IMR-90 (cell line): Measurements from ENCODE around the gene ZEB2. TPM values are rescaled to one million over a fixed set of nuclear protein-coding genes. Genes with fewer than 3 reads are reported as not detected.

Source experiments
- ATAC-seq: fragments of 200-7000 bp; cut with Tn5 transposase; 2 replicates; pipeline ENCODE4 v1.9.1; 2020; ENCODE audit warnings: low read depth, mild to moderate bottlenecking, moderate library complexity
- BruUV-seq: library from RNA; stranded (reverse); fragments of 400-500 nt; replicated peaks from 2 replicates; lab custom pipeline; 2021; lab: Mats Ljungman, UMichigan
- CTCF ChIA-PET: fragments of 300-600 bp; formaldehyde crosslinking; extraction: SDS; loops from one replicate; lab custom pipeline; 2021; ENCODE audit warnings: antibody characterized with exemption; lab: Yijun Ruan, JAX
- POLR2A ChIA-PET: fragments of 300-600 bp; sonication (Branson Sonifier 250); formaldehyde crosslinking; loops from one replicate; lab custom pipeline; 2022; ENCODE audit warnings: antibody characterized with exemption; ENCODE audit not compliant: unreplicated experiment; lab: Charles Lee
- DNase-seq: peaks from one replicate; pipeline ENCODE4 v3.0.0; 2013
- H2AFZ ChIP-seq: replicated peaks from 2 replicates; pipeline ENCODE3; 2013; ENCODE audit warnings: low read length, mild to moderate bottlenecking; ENCODE audit not compliant: poor library complexity
- H2AK5ac ChIP-seq: 2 replicates; pipeline ENCODE4 v1.6.1; 2013; ENCODE audit warnings: low read depth, low read length, inconsistent platforms
- H2AK9ac ChIP-seq: replicated peaks from 2 replicates; pipeline ENCODE3; 2013; ENCODE audit warnings: mild to moderate bottlenecking, low read depth, low read length, moderate library complexity; ENCODE audit not compliant: poor library complexity
- H2BK120ac ChIP-seq: 2 replicates; pipeline ENCODE4 v1.6.1; 2013; ENCODE audit warnings: low read depth, low read length, inconsistent platforms
- H2BK15ac ChIP-seq: 3 replicates; pipeline ENCODE4 v1.6.1; 2013; ENCODE audit warnings: low read depth, low read length, inconsistent platforms
- H2BK20ac ChIP-seq: 2 replicates; pipeline ENCODE4 v1.6.1; 2013; ENCODE audit warnings: low read depth, mild to moderate bottlenecking, inconsistent platforms, low read length, moderate library complexity
- H2BK5ac ChIP-seq: 2 replicates; pipeline ENCODE4 v1.6.1; 2013; ENCODE audit warnings: mild to moderate bottlenecking, low read depth, low read length, inconsistent platforms; ENCODE audit not compliant: poor library complexity, severe bottlenecking
- H3K14ac ChIP-seq: replicated peaks from 2 replicates; pipeline ENCODE4 v1.6.1; 2013; ENCODE audit warnings: low read depth, low read length, inconsistent platforms
- H3K18ac ChIP-seq: 2 replicates; pipeline ENCODE4 v1.6.1; 2013; ENCODE audit warnings: low read depth, low read length, control low read depth
- H3K23ac ChIP-seq: 2 replicates; pipeline ENCODE4 v1.6.1; 2013; ENCODE audit warnings: low read depth, low read length, inconsistent platforms
- H3K27ac ChIP-seq: 2 replicates; pipeline ENCODE4 v1.5.1; 2013; ENCODE audit warnings: mild to moderate bottlenecking, control low read depth, low read length; ENCODE audit not compliant: insufficient read depth
- H3K27me3 ChIP-seq: 2 replicates; pipeline ENCODE4 v1.6.1; 2013; ENCODE audit warnings: low read length; ENCODE audit not compliant: control insufficient read depth, insufficient read depth
- H3K36me3 ChIP-seq: 2 replicates; pipeline ENCODE4 v1.6.1; 2013; ENCODE audit warnings: low read length, mixed read lengths; ENCODE audit not compliant: control insufficient read depth, insufficient read depth
- H3K4ac ChIP-seq: 2 replicates; pipeline ENCODE4 v1.6.1; 2013; ENCODE audit warnings: low read depth, low read length, inconsistent platforms
- H3K4me1 ChIP-seq: 2 replicates; pipeline ENCODE4 v1.6.1; 2013; ENCODE audit warnings: low read length, mixed read lengths; ENCODE audit not compliant: control insufficient read depth, insufficient read depth
- H3K4me2 ChIP-seq: 2 replicates; pipeline ENCODE4 v1.6.1; 2013; ENCODE audit warnings: low read depth, mild to moderate bottlenecking, control low read depth, low read length, moderate library complexity
- H3K4me3 ChIP-seq: 2 replicates; pipeline ENCODE4 v1.5.1; 2013; ENCODE audit warnings: low read depth, mild to moderate bottlenecking, control low read depth, low read length, moderate library complexity; ENCODE audit not compliant: insufficient read depth
- H3K56ac ChIP-seq: 2 replicates; pipeline ENCODE4 v1.6.1; 2013; ENCODE audit warnings: low read length, inconsistent platforms; ENCODE audit not compliant: insufficient read depth; ENCODE audit errors: extremely low read depth
- H3K79me1 ChIP-seq, 2 experiments: 2 replicates each; pipeline ENCODE4 v1.6.1; 2013; ENCODE audit warnings: low read length in 2 of 2, inconsistent platforms in 1 of 2, low read depth in 1 of 2
- H3K9ac ChIP-seq: 2 replicates; pipeline ENCODE4 v1.6.1; 2013; ENCODE audit warnings: low read depth, low read length, control low read depth
- H3K9me1 ChIP-seq: 2 replicates; pipeline ENCODE4 v1.6.1; 2013; ENCODE audit warnings: low read length, inconsistent platforms; ENCODE audit not compliant: insufficient read depth
- H3K9me3 ChIP-seq: 2 replicates; pipeline ENCODE4 v1.6.1; 2013; ENCODE audit warnings: low read length; ENCODE audit not compliant: control insufficient read depth, insufficient read depth
- H4K20me1 ChIP-seq: 2 replicates; pipeline ENCODE4 v1.6.1; 2013; ENCODE audit warnings: low read length, inconsistent platforms; ENCODE audit not compliant: insufficient read depth
- H4K5ac ChIP-seq: 2 replicates; pipeline ENCODE4 v1.6.1; 2013; ENCODE audit warnings: mild to moderate bottlenecking, low read depth, low read length, control low read depth
- H4K8ac ChIP-seq, 2 experiments: 2 replicates each; pipeline ENCODE4 v1.6.1; 2013; ENCODE audit warnings: low read depth in 2 of 2, low read length in 2 of 2, control low read depth in 1 of 2, inconsistent platforms in 1 of 2
- H4K91ac ChIP-seq: 2 replicates; pipeline ENCODE4 v1.6.1; 2013; ENCODE audit warnings: low read depth, low read length, inconsistent platforms; ENCODE audit not compliant: insufficient read depth
- BHLHE40 ChIP-seq: fragments of 150-350 bp; IDR thresholded peaks from 2 replicates; pipeline ENCODE4 v1.6.1; 2016; ENCODE audit warnings: mild to moderate bottlenecking, low read depth, low read length
- CEBPB ChIP-seq: IDR thresholded peaks from 2 replicates; pipeline ENCODE4 v1.6.1; 2012; ENCODE audit warnings: low read depth, low read length, improper control_type of control experiment
- CHD1 ChIP-seq: IDR thresholded peaks from 2 replicates; pipeline ENCODE4 v1.6.1; 2012; ENCODE audit warnings: low read depth, low read length, improper control_type of control experiment
- ELK1 ChIP-seq: fragments of 150-350 bp; IDR thresholded peaks from 2 replicates; pipeline ENCODE4 v1.6.1; 2016; ENCODE audit warnings: low read depth, mild to moderate bottlenecking, low read length, moderate library complexity, borderline replicate concordance
- FOS ChIP-seq: fragments of 150-350 bp; IDR thresholded peaks from 2 replicates; pipeline ENCODE4 v1.6.1; 2016; ENCODE audit warnings: low read depth, low read length
- MAFK ChIP-seq: IDR thresholded peaks from 2 replicates; pipeline ENCODE4 v1.6.1; 2012; ENCODE audit warnings: low read depth, low read length, improper control_type of control experiment
- MAZ ChIP-seq: IDR thresholded peaks from 2 replicates; pipeline ENCODE4 v1.6.1; 2012; ENCODE audit warnings: low read depth, mild to moderate bottlenecking, low read length, improper control_type of control experiment, moderate library complexity, borderline replicate concordance
- MXI1 ChIP-seq: IDR thresholded peaks from 2 replicates; pipeline ENCODE4 v1.6.1; 2012; ENCODE audit warnings: low read depth, mild to moderate bottlenecking, low read length, moderate library complexity, borderline replicate concordance
- NFE2L2 ChIP-seq: fragments of 150-350 bp; IDR thresholded peaks from 2 replicates; pipeline ENCODE4 v1.6.1; 2016; ENCODE audit warnings: low read depth, mild to moderate bottlenecking, low read length
- POLR2A ChIP-seq: IDR thresholded peaks from 2 replicates; pipeline ENCODE4 v1.6.1; 2012; ENCODE audit warnings: mild to moderate bottlenecking, low read depth, low read length
- RAD21 ChIP-seq: IDR thresholded peaks from 2 replicates; pipeline ENCODE4 v1.6.1; 2012; ENCODE audit warnings: low read length, improper control_type of control experiment
- RCOR1 ChIP-seq: IDR thresholded peaks from 2 replicates; pipeline ENCODE4 v1.6.1; 2012; ENCODE audit warnings: mild to moderate bottlenecking, low read length, improper control_type of control experiment; ENCODE audit not compliant: insufficient replicate concordance
- RFX5 ChIP-seq: IDR thresholded peaks from 2 replicates; pipeline ENCODE4 v1.8.0; 2012; ENCODE audit warnings: low read depth, mild to moderate bottlenecking, low read length, moderate library complexity
- SMC3 ChIP-seq: fragments of 150-350 bp; IDR thresholded peaks from 2 replicates; pipeline ENCODE4 v1.6.1; 2016; ENCODE audit warnings: low read depth, mild to moderate bottlenecking, antibody characterized with exemption, low read length, moderate library complexity
- WGBS, 2 experiments: methylation state at CpG; one replicate each; pipeline versions ENCODE4 v1.1.5 to v1.1.7; 2013; ENCODE audit warnings: missing lambda C conversion rate in 2 of 2; ENCODE audit not compliant: insufficient read length in 1 of 2; ENCODE audit errors: extremely low coverage in 2 of 2; 5-methylcytosine and 5-hydroxymethylcytosine counted together
- dilution Hi-C: fragments of 300-500 bp; cut with HindIII; formaldehyde crosslinking; loops from one replicate; pipeline ENCODE4 v1.14.3; 2018; ENCODE audit warnings: low sequenced_read_pairs; ENCODE audit not compliant: unreplicated experiment
- in situ Hi-C: fragments of 300-500 bp; cut with MboI; formaldehyde crosslinking; loops from 3 replicates; pipeline ENCODE4 v1.14.3; 2019; ENCODE audit warnings: low sequenced_read_pairs, inconsistent platforms, mixed read lengths
- intact Hi-C: fragments of 100-400 bp; cut with micrococcal nuclease; formaldehyde crosslinking; loops from 2 replicates; pipeline ENCODE4 v1.10.0; 2022
- polyA plus RNA-seq, 3 experiments: library from polyadenylated mRNA; depleted of rRNA; stranded (reverse); fragments of >200 nt; gene quantifications; 2 replicates each; pipeline ENCODE4 v1.2.3, GENCODE V29; 2012; ENCODE audit warnings: low replicate concordance in 1 of 3
- total RNA-seq: library from RNA; depleted of rRNA; stranded (reverse); fragments of >200 nt; gene quantifications from 2 replicates; pipeline ENCODE4 v1.2.3, GENCODE V29; 2012
- TF ChIP-seq, protein P1 (sequence below): conservative IDR thresholded peaks from 2 replicates; pipeline ENCODE4 v1.5.1; 2012; ENCODE audit warnings: mild to moderate bottlenecking, low read depth, low read length, improper control_type of control experiment
- TF ChIP-seq, protein P2 (sequence below): fragments of 150-350 bp; IDR thresholded peaks from 2 replicates; pipeline ENCODE4 v1.6.1; 2017; ENCODE audit warnings: mild to moderate bottlenecking, antibody characterized with exemption, low read length, low read depth

Gene ZEB2
- total and polyA plus RNA-seq, 2 of the 4 experiments (the other 2 are of a cell fraction), result 22.4 to 50.9 TPM

- no peak overlapping the region for H2AFZ ChIP-seq
- H3K9me3 ChIP-seq, result no peaks in the 10 kb centered on the region
- H3K27me3 ChIP-seq, result no peaks in the 10 kb centered on the region
- no peak overlapping the region for H3K27ac ChIP-seq
- DNase-seq (no peak), ATAC-seq (no peak)
- intact Hi-C loops (no loop called here), dilution Hi-C loops (no loop called here), in situ Hi-C loops (no loop called here)
- H3K79me1 ChIP-seq, result peaks cover 35 to 45% of the 10 kb centered on the region in 2 experiments
- H4K20me1 ChIP-seq, result peaks cover under 1% of the 10 kb centered on the region; the same call in 1 of the 2 replicates
- no peak overlapping the region for H3K18ac ChIP-seq
- no peak overlapping the region for H3K9ac ChIP-seq
- H2BK20ac ChIP-seq, result no peak overlapping the region
- H4K5ac ChIP-seq, result no peak overlapping the region
- no peak overlapping the region for H2BK15ac ChIP-seq
- H3K4me1 ChIP-seq, result peaks cover 2% of the 10 kb centered on the region; the same call in 1 of the 2 replicates
- WGBS, 2 experiments, result no CpG with 5 or more reads among the region's 3 CpGs
- ChIA-PET CTCF (no interaction called here), POLR2A (no interaction called here)
- no TSS peak for BruUV-seq
- no peak overlapping the region for H3K4ac ChIP-seq
- H3K23ac ChIP-seq, result no peak overlapping the region
- peaks cover 7% of the 10 kb centered on the region; the same call in 1 of the 2 replicates for H3K9me1 ChIP-seq
- H4K8ac ChIP-seq, result no peak overlapping the region
- no peak overlapping the region for H2BK120ac ChIP-seq
- no peak overlapping the region for H2BK5ac ChIP-seq
- H4K91ac ChIP-seq, result no peak overlapping the region
- no peak overlapping the region for H2AK5ac ChIP-seq
- H3K4me3 ChIP-seq, result no peak overlapping the region
- H3K4me2 ChIP-seq, result no peak overlapping the region
- no peak overlapping the region for H3K14ac ChIP-seq
- H3K36me3 ChIP-seq, result peaks cover 2% of the 10 kb centered on the region; the same call in 1 of the 2 replicates
- TF ChIP-seq MAFK (no peak), MXI1 (no peak), ELK1 (no peak), POLR2A (no peak), SMC3 (no peak), NFE2L2 (no peak), CHD1 (no peak), RFX5 (no peak), BHLHE40 (no peak), CEBPB (no peak), RCOR1 (no peak), FOS (no peak), MAZ (no peak), RAD21 (no peak)
- TF ChIP-seq, protein P1, sequence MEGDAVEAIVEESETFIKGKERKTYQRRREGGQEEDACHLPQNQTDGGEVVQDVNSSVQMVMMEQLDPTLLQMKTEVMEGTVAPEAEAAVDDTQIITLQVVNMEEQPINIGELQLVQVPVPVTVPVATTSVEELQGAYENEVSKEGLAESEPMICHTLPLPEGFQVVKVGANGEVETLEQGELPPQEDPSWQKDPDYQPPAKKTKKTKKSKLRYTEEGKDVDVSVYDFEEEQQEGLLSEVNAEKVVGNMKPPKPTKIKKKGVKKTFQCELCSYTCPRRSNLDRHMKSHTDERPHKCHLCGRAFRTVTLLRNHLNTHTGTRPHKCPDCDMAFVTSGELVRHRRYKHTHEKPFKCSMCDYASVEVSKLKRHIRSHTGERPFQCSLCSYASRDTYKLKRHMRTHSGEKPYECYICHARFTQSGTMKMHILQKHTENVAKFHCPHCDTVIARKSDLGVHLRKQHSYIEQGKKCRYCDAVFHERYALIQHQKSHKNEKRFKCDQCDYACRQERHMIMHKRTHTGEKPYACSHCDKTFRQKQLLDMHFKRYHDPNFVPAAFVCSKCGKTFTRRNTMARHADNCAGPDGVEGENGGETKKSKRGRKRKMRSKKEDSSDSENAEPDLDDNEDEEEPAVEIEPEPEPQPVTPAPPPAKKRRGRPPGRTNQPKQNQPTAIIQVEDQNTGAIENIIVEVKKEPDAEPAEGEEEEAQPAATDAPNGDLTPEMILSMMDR, result no peak
- TF ChIP-seq, protein P2, sequence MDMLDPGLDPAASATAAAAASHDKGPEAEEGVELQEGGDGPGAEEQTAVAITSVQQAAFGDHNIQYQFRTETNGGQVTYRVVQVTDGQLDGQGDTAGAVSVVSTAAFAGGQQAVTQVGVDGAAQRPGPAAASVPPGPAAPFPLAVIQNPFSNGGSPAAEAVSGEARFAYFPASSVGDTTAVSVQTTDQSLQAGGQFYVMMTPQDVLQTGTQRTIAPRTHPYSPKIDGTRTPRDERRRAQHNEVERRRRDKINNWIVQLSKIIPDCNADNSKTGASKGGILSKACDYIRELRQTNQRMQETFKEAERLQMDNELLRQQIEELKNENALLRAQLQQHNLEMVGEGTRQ, result no peak
- no peak overlapping the region for H2AK9ac ChIP-seq
- no peak overlapping the region for H3K56ac ChIP-seq
These were observed 73.8 kb downstream of the ZEB2 start for GRCh38 chr2:144446136-144446535.
